Amniotic epithelial cell (primary cell): Measurements from ENCODE around the gene VPS18.
A peak's percentile ranks its signal among the peaks of the same experiment; 100 is the strongest.
"Not testable (repeated sequence)": the region's sequence is repeated elsewhere in the genome, so short reads cannot be mapped to it uniquely, and the experiment has no call there.

Source experiments
- DNase-seq: peaks from one replicate; pipeline ENCODE4 v3.0.0-alpha.2; 2010; ENCODE audit warnings: low read depth

Gene VPS18

GRCh38 chr15:40893733-40894680 is at the start of gene VPS18:
Gene VPS18, plus strand, starts transcription at chr15:40894450. Its CDS starts 319 bp downstream, at chr15:40894769.
- peak; percentile 94 for DNase-seq

- no peak for DNase-seq
Observed at GRCh38 chr15:40844696-40845030, 49.6 kb upstream of the VPS18 start.

GRCh38 chr15:40845036-40845435 is 49.2 kb upstream of the VPS18 start:
- no peak for DNase-seq

- peak; percentile 24 for DNase-seq
Observed at GRCh38 chr15:40845511-40846284, 48.6 kb upstream of the VPS18 start.

- no peak for DNase-seq
Observed at GRCh38 chr15:40846841-40847222, 47.4 kb upstream of the VPS18 start.

- DNase-seq = peak; percentile 72
Observed at GRCh38 chr15:40847223-40847961, 46.9 kb upstream of the VPS18 start.

- no peak for DNase-seq
Observed at GRCh38 chr15:40850576-40851112, 43.6 kb upstream of the VPS18 start.

GRCh38 chr15:40852529-40852928 is 41.7 kb upstream of the VPS18 start:
- DNase-seq = no peak

- no peak for DNase-seq
Observed at GRCh38 chr15:40853241-40853890, 40.9 kb upstream of the VPS18 start.

- DNase-seq = no peak
Observed at GRCh38 chr15:40854161-40854560, 40.1 kb upstream of the VPS18 start.

- no peak for DNase-seq
Observed at GRCh38 chr15:40855706-40856234, 38.5 kb upstream of the VPS18 start.

GRCh38 chr15:40856746-40857145 is 37.5 kb upstream of the VPS18 start:
- DNase-seq = no peak

- DNase-seq = peak; percentile 42
Observed at GRCh38 chr15:40857601-40858341, 36.5 kb upstream of the VPS18 start.

- DNase-seq = no peak
Observed at GRCh38 chr15:40858706-40859105, 35.5 kb upstream of the VPS18 start.

- DNase-seq = peak; percentile 74
Observed at GRCh38 chr15:40859206-40859851, 34.9 kb upstream of the VPS18 start.

GRCh38 chr15:40861147-40861546 is 33.1 kb upstream of the VPS18 start:
- not testable (repeated sequence) for DNase-seq

- no peak for DNase-seq
Observed at GRCh38 chr15:40863660-40864270, 30.5 kb upstream of the VPS18 start.

- no peak for DNase-seq
Observed at GRCh38 chr15:40867199-40867598, 27.1 kb upstream of the VPS18 start.

- no peak for DNase-seq
Observed at GRCh38 chr15:40869686-40870085, 24.6 kb upstream of the VPS18 start.

GRCh38 chr15:40870716-40871115 is 23.5 kb upstream of the VPS18 start:
- no peak for DNase-seq
